GM18907 (cell line): ENCODE results near the gene LYRM1.

ENCODE experiments used
- ATAC-seq: cut with Tn5 transposase; IDR thresholded peaks from one replicate; pipeline ENCODE4 v1.9.1; 2021; ENCODE audit warnings: mild to moderate bottlenecking, moderate library complexity; ENCODE audit not compliant: unreplicated experiment

Gene LYRM1

DNA sequence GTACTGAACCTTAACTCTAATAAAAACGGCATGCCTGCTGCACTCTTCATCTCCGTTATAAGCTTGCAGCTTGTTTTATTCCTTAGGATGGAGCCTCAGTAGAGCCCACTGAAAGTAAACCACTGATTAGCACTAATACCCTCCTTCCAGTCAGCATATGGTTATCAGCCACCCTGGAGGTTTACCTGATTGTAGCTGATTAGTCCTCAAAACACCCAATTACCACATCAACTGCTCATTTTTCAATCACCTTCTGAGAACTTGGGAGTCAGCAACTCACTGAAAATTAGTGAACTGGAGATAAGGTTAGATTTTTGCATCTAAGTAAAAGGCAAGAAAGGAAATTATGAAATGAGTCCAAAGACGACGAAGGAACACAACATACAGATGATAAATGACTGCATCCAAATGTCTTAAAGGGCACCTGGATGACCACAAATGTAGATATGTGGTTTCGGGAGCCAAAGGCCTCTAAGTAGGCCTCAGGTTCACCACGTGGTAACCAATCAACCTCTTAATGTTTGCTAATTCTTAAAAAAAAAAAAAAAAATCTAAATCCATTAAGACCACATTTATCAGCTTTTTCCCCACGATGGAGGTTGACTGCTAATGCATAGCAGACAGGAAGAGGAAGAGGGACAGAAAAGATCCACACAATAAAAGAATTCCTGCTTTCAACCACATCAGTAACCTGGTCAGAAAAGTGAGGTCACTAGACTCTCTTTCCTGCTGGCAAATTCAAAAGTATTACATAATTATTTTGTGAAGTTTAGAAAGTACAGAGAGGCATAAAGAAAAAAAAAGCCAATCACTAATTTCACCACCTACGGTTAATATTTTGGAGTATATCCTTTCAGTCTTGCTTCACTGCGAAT is 28.4 kb upstream of the LYRM1 start:
- ATAC-seq, result no peak

DNA sequence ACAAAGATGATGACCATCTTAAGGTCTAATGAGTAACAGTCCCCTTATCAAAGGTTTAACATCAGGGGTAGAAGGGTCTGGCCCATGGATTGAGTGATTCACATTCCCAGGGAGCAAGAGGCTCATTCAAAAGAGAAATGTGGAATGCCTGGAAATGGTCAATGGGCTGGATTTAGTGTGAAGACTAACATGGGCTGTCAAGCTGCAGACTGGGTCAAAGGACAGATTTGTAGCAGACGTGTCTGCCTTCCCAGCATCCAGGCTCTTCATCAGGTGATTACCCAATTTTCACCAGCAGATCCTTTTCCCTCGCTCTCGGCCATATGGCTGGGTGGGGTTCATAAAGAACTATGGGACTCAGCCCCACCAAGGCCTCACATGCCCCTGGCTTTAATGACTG is 27.2 kb upstream of the LYRM1 start:
- ATAC-seq, result no peak

DNA sequence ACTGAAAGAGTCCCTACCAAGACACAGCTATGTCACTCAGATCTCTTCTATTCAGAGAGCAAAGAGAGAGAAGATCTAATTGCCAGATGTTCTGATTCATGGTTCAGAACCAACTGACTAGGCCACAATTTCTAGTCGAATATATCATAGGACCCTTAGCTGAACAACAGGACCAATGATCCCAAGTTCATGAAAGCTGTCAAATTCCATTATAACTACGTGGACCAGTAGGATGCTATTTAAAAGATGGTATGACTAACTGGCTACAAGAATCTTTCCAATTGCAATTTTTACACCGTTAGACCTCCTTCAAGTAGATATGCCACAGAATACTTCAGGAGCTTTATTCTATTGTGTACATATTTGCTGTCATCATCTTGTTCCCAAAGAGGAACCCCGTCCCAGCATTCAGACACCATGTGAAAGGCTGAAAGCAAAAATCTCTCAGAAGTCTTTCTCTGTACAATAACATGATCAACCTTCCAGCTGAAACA is 26.4 kb upstream of the LYRM1 start:
- ATAC-seq, result no peak

DNA sequence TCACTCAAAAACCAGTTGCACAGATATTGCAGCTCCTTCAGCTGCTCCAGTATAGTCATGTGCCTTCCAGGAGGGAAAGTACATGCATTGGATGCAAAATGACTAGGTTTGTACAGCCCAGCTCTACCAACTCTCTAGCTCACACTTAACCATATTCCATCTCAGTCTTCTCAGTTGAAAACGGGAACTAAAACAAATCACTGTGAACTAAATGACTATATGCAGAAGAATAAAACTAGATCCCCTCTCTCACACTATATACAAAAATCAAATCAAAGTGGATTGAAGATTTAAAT is 25.3 kb upstream of the LYRM1 start:
- no peak for ATAC-seq

DNA sequence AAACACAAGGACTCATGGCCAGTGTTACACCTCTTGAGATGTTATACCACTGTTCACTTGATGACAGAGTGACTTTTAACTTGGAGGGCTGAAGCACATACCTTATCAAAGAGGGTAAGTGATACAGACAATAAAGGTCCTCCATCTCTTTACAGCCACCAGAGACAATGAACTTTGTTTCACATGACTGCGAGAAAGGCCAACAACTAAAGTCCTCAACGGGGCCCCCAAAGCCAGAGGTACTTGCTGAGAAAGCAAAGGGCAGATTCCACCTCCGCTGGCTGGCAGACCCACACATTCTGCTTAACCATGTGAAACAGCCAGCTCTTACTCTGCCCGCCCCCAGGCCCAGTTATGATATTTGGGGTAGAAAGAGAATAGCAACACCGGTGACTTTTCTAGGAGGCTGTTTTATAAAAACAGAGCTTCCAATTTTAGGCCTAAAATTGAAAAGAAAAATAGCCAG is 21.9 kb upstream of the LYRM1 start:
- peak; percentile 11 for ATAC-seq

DNA sequence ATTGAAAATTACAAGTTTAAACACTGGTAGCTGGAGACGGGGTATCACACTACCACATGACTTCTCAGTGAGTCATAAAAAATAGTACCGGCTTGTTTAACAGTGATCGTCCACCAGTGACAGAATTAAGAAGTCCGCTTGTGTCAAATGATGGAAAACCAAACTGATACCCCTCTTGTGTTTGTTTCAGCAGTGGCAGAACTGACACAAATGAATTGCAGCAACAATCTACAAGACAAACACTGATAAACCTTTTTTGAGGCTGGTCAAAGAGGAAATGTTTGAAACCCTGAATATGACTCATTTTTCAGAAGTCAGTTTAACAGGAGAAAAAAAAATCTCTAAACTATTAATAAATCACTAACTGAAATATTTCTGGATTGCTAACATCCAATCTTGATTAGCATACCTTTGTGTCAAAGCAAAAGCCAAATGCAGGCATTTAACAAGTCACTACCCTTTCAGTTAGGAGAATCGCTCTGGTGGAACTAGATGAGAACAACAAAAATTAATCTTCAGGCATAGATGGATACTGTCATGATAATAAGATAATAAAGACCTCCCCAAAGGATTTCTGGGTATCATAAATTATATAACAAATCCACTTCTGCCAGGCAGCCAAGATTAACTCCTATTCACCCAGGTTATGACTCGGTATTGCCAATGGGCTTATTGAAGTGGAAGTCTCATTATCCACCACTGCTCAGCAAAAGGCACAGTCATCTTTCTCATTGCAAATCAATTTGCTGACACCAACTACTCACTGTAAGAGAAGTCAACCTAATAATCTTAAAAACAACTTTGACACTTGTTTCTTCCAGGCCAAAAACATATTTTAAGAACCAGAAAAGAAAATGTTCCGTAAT is 21.2 kb upstream of the LYRM1 start:
- peak; percentile 36 for ATAC-seq

DNA sequence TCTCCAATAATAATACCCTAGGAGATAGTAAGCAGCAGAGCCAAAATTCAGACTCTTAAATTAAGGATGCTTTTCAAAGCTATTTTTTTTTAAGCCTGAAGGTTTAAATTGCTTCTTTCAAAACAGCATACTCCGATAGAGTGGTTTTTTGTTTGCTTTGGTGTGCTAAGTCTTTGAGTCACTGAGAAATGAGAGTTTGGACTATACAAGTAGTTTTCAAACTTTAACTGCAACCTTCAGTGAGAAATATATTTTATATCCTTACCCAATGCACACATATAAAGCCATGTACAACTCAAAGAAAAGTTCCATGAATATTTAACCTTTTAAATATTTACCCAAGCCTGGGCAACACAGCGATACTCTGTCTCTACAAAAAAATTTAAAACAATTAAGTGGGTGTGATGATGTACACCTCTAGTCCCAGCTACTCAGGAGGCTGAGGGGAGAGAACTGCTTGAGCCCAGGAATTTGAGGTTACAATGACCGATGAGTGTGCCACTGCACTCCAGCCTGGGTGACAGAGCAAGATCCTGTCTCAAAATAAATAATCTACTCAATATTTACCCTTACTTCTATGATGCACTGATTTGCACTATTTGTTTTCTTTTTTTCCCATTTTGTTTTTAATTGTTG is 19.6 kb upstream of the LYRM1 start:
- ATAC-seq, result no peak

DNA sequence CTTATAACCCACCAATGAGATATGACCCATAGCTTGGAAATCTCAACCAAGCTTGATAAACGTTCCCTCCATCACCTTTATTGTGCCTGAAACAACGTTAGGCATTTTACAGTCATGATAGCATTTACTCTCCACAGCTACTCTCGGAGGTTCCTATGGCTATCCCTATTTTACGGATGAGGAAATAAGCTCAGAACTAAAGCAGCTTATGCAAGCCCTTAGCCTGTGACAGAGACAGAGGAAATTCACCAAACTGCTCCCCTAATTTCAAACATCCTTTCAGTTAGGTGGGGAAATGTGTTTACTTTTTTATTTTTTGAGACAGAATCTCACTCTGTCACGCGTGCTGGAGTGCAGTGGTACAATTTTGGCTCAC is 19.1 kb upstream of the LYRM1 start:
- ATAC-seq, result no peak

DNA sequence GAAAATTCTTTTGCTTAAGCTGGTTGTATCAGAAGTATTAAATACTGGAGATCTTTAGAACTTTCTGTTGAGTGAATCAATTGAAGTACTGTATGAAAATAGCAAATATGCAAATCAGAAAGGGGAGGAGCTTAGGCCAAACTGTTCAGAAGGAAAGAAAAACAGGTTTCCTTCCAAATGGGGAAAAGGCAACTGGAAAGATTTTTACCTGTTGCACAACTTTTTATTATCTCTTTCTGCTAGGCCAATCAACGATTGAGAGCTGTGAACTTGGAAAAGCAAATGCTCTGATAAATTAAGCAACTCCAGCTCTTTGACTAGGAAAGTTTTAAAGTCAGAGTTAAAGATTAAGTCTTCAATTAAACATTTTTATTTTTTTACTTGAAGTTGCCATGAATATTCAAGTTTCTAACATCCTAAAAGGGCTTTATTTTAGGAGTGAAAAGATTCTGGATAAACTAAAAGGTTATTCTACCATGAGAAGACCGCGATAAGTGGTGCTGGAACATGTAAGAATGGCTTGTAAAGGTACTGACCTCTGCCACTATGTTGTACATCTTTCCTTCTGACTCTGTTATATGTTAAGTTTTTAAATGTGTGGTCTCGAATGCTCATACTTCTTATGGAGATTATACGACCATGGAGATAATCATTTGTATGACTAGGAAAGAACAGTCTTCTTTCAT is 16.9 kb upstream of the LYRM1 start:
- no peak for ATAC-seq

DNA sequence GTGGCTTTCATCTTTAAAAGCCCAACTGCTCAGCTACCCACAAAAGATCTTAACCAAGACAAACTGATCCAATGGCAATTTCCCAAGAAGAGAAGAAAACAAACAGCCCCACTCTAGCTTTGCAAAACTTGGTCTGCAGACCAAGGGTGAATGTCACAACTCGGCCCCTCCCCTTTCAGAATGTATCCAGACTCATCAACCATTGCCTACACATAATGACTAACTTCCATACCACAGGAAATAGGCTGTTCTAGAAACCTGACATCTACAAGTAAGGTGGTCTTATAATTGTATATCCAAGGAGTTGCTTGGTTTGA is 16.4 kb upstream of the LYRM1 start:
- ATAC-seq, result no peak

DNA sequence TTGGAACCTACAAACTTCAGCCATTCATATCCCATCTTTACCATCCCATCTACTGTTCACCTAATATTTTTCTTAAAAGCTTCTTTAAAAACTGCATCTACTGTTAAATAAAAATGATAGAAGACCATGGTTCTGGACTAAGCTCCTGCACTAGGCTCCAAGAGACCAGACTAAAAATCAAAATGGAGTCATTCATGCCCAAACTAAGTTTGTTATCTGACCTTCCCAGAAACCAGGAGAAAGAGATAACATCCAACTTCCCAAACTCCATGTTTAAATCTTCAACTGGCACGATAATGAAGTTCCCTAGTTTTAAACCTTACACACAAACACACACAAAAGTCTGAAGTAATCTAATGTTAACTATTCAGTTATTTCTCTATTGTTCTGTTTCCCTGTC is 14.3 kb upstream of the LYRM1 start:
- ATAC-seq, result no peak

DNA sequence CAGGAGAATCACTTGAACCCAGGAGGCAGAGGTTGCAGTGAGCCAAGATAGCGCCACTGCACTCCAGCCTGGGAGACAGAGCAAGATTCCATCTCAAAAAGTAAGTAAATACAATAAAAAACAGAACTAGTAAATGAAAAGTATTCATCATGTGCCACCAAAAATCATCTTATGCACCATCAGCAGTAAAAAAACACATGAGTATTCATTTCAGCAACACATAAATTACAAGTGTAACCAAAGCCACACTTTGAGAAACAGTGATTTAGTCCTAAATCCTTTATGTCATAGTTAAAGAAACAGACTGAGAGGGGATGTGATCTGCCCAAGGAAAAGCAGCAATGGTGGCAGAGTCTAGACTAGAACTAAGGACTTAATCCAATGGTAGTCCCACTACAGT is 13.4 kb upstream of the LYRM1 start:
- ATAC-seq, result no peak

DNA sequence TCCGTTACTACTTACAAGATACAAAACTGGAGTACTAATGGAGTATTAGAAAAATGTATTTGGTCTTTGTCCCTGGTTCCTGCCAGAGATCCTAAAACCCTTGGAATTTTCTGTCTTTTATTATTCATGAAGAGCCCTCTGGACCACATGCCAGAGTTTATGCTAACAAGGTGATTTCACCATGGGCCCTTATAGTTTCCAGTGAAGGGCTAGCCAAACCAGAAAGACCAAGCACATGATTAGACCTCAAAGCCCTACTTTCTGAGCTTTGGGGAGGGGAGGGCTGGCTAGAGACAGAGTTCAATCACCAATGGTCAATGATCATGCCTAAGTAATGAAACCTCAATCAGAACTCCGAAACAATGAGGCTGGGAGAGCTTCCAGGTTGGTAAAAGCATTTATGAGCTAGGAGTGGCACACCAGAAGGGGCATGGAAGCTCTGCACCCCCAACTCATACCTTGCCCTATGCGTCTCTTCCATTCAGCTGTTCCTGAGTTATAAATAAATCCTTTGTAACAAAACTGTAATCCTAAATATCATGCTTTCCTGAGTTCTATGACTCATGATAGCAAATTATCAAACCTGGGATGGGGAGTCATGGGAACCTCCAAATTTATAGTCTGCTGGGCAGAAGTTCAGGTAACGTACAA is 10.8 kb upstream of the LYRM1 start:
- no peak for ATAC-seq

DNA sequence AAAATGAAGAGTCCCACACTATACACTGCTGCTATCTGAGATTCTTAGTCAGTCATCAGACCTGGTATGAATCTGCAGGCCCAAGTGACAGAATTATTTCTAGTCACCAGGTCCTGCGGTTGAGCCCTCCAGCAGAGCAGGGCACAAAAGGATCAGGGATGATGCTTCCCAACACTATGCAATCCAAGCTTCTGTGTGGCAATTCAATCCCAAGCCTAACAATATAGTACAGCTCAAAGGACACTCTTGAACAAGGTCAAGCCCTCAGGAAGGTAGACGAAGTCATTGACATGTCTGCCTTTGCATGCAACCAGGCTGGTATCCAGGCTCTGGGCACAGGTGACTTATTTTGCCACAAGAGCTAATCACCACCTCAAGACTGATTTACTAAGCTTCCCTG is 6.2 kb upstream of the LYRM1 start:
- ATAC-seq, result no peak

DNA sequence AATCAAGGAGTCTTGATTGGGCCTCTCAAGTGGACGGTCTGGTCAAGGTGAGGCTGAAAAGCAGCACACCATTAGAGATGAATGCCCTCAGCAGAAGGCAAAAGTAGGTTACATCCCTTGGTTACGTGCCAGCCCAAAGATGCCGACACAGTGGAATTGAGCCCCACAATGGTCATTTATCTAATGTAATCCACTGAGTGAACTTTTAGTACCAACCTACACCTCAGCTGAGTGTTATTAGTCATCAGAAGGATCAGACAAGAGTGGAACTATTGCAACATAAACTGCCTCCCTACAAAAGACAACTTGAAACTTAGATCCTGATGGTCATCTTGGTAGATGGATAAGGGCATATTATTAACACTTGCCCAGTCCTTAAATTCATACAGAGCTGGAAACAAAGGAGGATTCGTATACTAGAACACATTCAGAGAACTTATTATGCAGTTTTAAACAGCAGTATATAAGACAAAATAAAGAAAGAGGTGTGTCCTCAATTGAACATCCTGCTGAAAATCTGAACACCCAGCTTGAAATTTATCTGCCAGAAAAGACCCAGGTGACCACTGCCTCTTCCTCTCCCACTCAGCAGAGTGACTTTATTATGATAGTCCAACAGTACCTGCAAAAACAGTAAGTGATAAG is 3.2 kb upstream of the LYRM1 start:
- ATAC-seq, result no peak

DNA sequence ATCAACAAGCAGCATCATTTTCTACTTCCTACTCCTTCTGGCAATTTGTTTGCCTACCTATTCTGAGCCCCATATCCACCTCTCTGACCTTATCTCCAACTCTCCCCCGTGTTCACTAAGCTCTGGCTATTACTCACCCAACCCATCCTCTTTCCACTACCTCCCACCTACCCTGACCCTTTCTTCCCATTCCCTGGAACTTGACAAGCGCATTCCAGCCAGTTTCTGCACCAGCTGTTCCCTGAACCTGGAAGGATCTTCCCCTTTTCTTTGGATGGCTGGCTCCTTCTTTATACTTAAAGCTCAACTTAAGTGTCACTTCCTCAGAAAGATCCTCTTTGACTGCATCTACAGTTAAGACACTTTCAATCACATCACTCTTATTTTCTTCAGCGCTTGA is 2.6 kb upstream of the LYRM1 start:
- no peak for ATAC-seq

DNA sequence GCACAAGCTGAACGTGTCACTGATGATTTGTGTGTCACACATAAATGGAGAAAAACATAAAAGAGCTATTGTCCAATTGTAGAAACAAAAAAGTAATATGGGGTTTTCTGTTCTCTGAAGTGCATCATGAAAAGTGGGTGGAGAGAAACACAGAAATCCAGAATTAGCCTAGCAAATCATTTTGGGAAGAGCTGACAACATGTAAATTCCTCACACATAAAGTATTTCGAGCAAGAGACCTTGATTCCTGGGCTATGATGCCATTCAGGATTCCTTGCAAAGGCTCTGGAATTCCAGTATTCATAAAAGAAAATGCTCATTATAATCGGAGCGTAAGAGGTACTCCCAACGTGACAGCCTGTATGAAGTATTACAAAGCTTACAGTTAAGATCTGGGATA is 1.5 kb upstream of the LYRM1 start:
- no peak for ATAC-seq

DNA sequence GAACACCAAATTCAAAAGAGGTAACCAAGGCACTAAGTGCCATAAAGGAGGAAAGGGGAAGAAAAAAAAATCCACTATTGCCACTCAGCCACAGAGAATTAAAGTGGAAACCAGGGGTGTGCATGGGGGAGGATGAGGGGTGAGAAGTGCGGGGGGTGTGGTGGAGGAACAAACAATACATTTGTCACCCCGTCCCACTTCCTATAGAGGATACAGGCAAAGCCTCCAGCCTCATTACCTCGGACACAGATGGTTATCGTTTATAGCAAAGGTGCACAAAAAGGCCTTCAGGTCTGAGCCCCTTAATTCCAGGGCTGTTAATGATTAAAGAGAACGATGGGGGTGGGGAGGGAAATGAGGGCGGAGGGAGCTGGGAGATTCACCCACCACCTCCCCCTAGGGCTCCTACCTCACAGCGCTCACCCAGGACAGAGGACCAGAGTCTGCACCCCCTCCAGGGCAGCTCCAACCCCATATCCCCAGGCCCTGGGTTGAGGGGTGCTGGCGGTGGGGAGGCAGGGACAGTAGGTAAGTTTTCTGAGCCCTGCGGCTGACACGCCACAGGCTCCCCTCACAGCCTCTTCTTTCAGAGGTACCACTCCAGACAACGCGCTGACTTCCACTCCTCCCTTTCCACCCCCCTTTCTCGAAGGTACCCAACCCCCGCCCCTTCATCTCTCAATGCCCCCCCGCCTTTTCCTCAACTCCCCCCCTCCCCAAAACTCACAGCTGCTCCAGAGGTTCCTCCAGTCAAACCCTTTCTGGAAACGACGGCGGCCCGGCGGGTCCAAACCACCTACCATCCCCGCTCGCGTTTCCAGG is 883 bp upstream of the LYRM1 start:
- no peak for ATAC-seq

DNA sequence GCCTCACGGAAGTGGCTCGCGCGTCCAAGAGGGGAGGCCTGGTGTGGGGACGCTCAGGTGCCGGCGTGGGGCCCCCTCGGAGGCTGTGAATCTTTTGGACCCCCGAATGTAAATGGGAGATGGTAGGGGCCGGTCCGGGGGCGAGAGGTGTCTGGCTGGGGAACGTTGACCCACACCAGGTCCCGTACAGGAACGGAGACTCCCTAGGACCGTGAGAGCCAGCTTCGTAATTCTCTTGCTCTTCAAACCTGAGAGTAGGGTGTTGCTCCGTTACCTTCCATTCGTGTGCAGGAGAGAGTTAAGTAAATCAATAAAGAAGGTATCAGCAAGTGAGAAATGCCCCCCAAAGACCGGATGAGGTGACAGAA is 481 bp downstream of the LYRM1 start:
- ATAC-seq, result peak; percentile 5
